HEK293 (cell line): ENCODE results near the gene TRIP11.

ENCODE experiments used
- CTCF ChIA-PET: fragments of 350-600 bp; formaldehyde crosslinking; extraction: SDS; loops from one replicate; lab custom pipeline; 2021; ENCODE audit warnings: antibody characterized with exemption; lab: Yijun Ruan, JAX
- POLR2A ChIA-PET: fragments of 300-600 bp; formaldehyde crosslinking; extraction: SDS; loops from one replicate; lab custom pipeline; 2020; ENCODE audit warnings: antibody characterized with exemption, inconsistent platforms; lab: Yijun Ruan, JAX
- H3K27ac ChIP-seq: fragments of 200-500 bp; sonication (Bioruptor generic); 2 replicates; pipeline ENCODE4 v1.5.1; 2014; ENCODE audit warnings: low read depth, low read length, control low read depth, inconsistent platforms; ENCODE audit errors: extremely low read depth
- H3K36me3 ChIP-seq, 2 experiments: fragments of 200-500 bp in 1 of 2; sonication (Bioruptor generic) in 1 of 2; 1 replicate in 1 of 2; 2 replicates in 1 of 2; pipeline ENCODE4 v1.5.1; 2014 to 2017; ENCODE audit warnings: inconsistent platforms in 2 of 2, low read length in 2 of 2; ENCODE audit not compliant: control insufficient read depth in 2 of 2, insufficient read depth in 1 of 2
- H3K4me1 ChIP-seq: fragments of 200-500 bp; sonication (Bioruptor generic); 2 replicates; pipeline ENCODE4 v1.5.1; 2014; ENCODE audit warnings: mild to moderate bottlenecking, low read length, inconsistent platforms; ENCODE audit not compliant: control insufficient read depth, insufficient read depth
- H3K4me3 ChIP-seq: 2 replicates; pipeline ENCODE4 v1.5.1; 2011; ENCODE audit warnings: low read depth, mild to moderate bottlenecking, control low read depth, low read length, moderate library complexity
- H3K9me3 ChIP-seq: fragments of 200-500 bp; sonication (Bioruptor generic); 2 replicates; pipeline ENCODE4 v1.5.1; 2014; ENCODE audit warnings: low read depth, low read length, inconsistent platforms; ENCODE audit not compliant: control insufficient read depth, insufficient read depth
- EGR2 ChIP-seq: fragments of 450-650 bp; formaldehyde crosslinking; IDR thresholded peaks from 2 replicates; pipeline ENCODE4 v1.5.1; 2016; ENCODE audit warnings: low read depth, missing biosample characterization, missing genetic modification characterization
- GLI4 ChIP-seq: fragments of 450-650 bp; formaldehyde crosslinking; IDR thresholded peaks from 2 replicates; pipeline ENCODE4 v1.5.1; 2016; ENCODE audit warnings: missing biosample characterization, missing genetic modification characterization
- KLF8 ChIP-seq: fragments of 450-650 bp; formaldehyde crosslinking; IDR thresholded peaks from 2 replicates; pipeline ENCODE4 v1.5.1; 2016; ENCODE audit warnings: missing biosample characterization, missing genetic modification characterization
- PRDM1 ChIP-seq: fragments of 450-650 bp; formaldehyde crosslinking; IDR thresholded peaks from 2 replicates; pipeline ENCODE4; 2016; ENCODE audit warnings: missing biosample characterization, missing genetic modification characterization
- PRDM10 ChIP-seq: fragments of 450-650 bp; formaldehyde crosslinking; IDR thresholded peaks from 2 replicates; pipeline ENCODE4 v1.5.1; 2016; ENCODE audit warnings: missing biosample characterization, missing genetic modification characterization
- ZFHX2 ChIP-seq: fragments of 450-650 bp; formaldehyde crosslinking; conservative IDR thresholded peaks from 2 replicates; pipeline ENCODE4 v1.5.1; 2016; ENCODE audit warnings: missing biosample characterization, missing genetic modification characterization
- ZNF223 ChIP-seq: fragments of 450-650 bp; formaldehyde crosslinking; IDR thresholded peaks from 2 replicates; pipeline ENCODE4 v1.5.1; 2016; ENCODE audit warnings: missing biosample characterization, missing genetic modification characterization
- ZNF324 ChIP-seq: fragments of 450-650 bp; formaldehyde crosslinking; IDR thresholded peaks from 2 replicates; pipeline ENCODE4 v1.5.1; 2016; ENCODE audit warnings: missing biosample characterization, missing genetic modification characterization
- ZNF423 ChIP-seq: fragments of 450-650 bp; formaldehyde crosslinking; IDR thresholded peaks from 2 replicates; pipeline ENCODE4 v1.5.1; 2016; ENCODE audit warnings: missing biosample characterization, missing genetic modification characterization
- ZNF433 ChIP-seq: fragments of 450-650 bp; formaldehyde crosslinking; IDR thresholded peaks from 2 replicates; pipeline ENCODE4 v1.5.1; 2016; ENCODE audit warnings: missing biosample characterization, missing genetic modification characterization, low read depth
- ZNF529 ChIP-seq: fragments of 450-650 bp; formaldehyde crosslinking; IDR thresholded peaks from 2 replicates; pipeline ENCODE4 v1.5.1; 2017; ENCODE audit warnings: missing genetic modification characterization, missing biosample characterization; ENCODE audit not compliant: insufficient replicate concordance
- ZNF626 ChIP-seq: fragments of 450-650 bp; sonication (Bioruptor Pico); formaldehyde crosslinking; IDR thresholded peaks from 2 replicates; pipeline ENCODE4 v1.5.1; 2018; ENCODE audit warnings: missing biosample characterization, missing genetic modification characterization, inconsistent platforms
- ZNF629 ChIP-seq: fragments of 450-650 bp; formaldehyde crosslinking; IDR thresholded peaks from 2 replicates; pipeline ENCODE4 v1.5.1; 2017; ENCODE audit warnings: missing biosample characterization, missing genetic modification characterization
- ZNF664 ChIP-seq: fragments of 450-650 bp; formaldehyde crosslinking; IDR thresholded peaks from 2 replicates; pipeline ENCODE4 v1.5.1; 2016; ENCODE audit warnings: missing biosample characterization, missing genetic modification characterization
- ZNF747 ChIP-seq: fragments of 450-650 bp; formaldehyde crosslinking; IDR thresholded peaks from 2 replicates; pipeline ENCODE4 v1.5.1; 2016; ENCODE audit warnings: missing biosample characterization, missing genetic modification characterization
- ZNF776 ChIP-seq: fragments of 450-650 bp; formaldehyde crosslinking; IDR thresholded peaks from 2 replicates; pipeline ENCODE4 v1.5.0; 2017; ENCODE audit warnings: missing biosample characterization, missing genetic modification characterization, borderline replicate concordance
- ZNF777 ChIP-seq: fragments of 450-650 bp; formaldehyde crosslinking; IDR thresholded peaks from 2 replicates; pipeline ENCODE4 v1.5.1; 2017; ENCODE audit warnings: missing biosample characterization, missing genetic modification characterization, borderline replicate concordance
- TF ChIP-seq, protein P1 (sequence below): fragments of 450-650 bp; formaldehyde crosslinking; IDR thresholded peaks from 2 replicates; pipeline ENCODE4 v1.5.1; 2016; ENCODE audit warnings: missing biosample characterization, missing genetic modification characterization, low read depth
- TF ChIP-seq, protein P2 (sequence below): fragments of 450-650 bp; IDR thresholded peaks from 2 replicates; pipeline ENCODE4 v1.5.1; 2018; ENCODE audit warnings: missing biosample characterization, missing genetic modification characterization
- TF ChIP-seq, protein P3 (sequence below): fragments of 450-650 bp; formaldehyde crosslinking; IDR thresholded peaks from 2 replicates; pipeline ENCODE4 v1.5.1; 2016; ENCODE audit warnings: missing biosample characterization, missing genetic modification characterization

TRIP11 gene

DNA sequence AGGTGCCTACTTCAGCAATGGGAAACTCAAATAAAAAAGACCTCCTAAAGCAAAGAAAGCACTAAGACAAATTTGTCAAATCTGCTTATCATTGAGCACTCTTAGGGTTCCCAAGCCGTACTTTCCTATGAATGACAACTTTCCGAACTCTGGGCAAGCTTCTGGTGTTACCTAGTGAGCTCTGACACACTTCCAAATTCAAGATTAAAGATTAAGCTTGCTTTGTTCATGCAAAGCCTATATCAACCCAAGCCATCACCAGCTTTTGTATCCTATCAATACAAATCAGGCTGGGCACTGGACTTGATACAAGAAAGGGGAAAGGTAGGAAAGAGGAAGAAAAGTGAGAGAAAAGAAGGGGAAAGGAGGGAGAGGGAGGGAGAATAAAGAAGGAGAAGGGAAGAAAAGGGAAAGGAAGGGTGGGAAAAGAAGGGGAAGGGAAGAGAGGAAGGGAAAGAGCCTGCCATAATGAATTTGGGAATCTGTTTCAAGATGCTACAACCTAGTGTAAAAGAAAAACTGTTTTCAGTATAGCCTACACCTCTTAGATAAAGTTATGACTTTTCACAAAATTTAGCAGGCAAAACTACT is 68.6 kb downstream of the TRIP11 start:
- POLR2A ChIA-PET = no interaction called here
- peak; percentile 98 for TF ChIP-seq PRDM1
- no peak for TF ChIP-seq ZNF529 (tag by site-specific recombination)
- no peak for TF ChIP-seq ZNF423 (tag by site-specific recombination)
- 0 out of 2 replicates have a peak, but pooled peaks have one; percentile 23 for TF ChIP-seq ZNF776
- no peak for TF ChIP-seq ZNF777
- no peak overlapping the region for H3K4me3 ChIP-seq
- H3K4me1 ChIP-seq = no peaks in the 10 kb centered on the region
- CTCF ChIA-PET = interaction anchor here (0.6 to 1.6 kb wide), 3 partner anchors 24 to 89 kb away, joined by 3 to 4 read pairs (median 3); no protein-coding TSS in a partner anchor
- H3K36me3 ChIP-seq = peaks cover 34 to 39% of the 10 kb centered on the region in 2 experiments
- no peaks in the 10 kb centered on the region for H3K9me3 ChIP-seq
- no peak overlapping the region for H3K27ac ChIP-seq

- H3K4me1 ChIP-seq = no peaks in the 10 kb centered on the region
- CTCF ChIA-PET = interaction anchor here (0.6 kb wide), 1 partner anchor 55 kb away, joined by 3 read pairs; no protein-coding TSS in a partner anchor
- H3K27ac ChIP-seq = no peak overlapping the region
- no peaks in the 10 kb centered on the region for H3K9me3 ChIP-seq
- no peak for TF ChIP-seq PRDM1
- TF ChIP-seq, protein P1, sequence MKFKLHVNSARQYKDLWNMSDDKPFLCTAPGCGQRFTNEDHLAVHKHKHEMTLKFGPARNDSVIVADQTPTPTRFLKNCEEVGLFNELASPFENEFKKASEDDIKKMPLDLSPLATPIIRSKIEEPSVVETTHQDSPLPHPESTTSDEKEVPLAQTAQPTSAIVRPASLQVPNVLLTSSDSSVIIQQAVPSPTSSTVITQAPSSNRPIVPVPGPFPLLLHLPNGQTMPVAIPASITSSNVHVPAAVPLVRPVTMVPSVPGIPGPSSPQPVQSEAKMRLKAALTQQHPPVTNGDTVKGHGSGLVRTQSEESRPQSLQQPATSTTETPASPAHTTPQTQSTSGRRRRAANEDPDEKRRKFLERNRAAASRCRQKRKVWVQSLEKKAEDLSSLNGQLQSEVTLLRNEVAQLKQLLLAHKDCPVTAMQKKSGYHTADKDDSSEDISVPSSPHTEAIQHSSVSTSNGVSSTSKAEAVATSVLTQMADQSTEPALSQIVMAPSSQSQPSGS (tag by site-specific recombination) = no peak
- TF ChIP-seq ZNF626 (tag by site-specific recombination) = no peak
- no peak for TF ChIP-seq ZNF324 (tag by site-specific recombination)
- TF ChIP-seq, protein P2, sequence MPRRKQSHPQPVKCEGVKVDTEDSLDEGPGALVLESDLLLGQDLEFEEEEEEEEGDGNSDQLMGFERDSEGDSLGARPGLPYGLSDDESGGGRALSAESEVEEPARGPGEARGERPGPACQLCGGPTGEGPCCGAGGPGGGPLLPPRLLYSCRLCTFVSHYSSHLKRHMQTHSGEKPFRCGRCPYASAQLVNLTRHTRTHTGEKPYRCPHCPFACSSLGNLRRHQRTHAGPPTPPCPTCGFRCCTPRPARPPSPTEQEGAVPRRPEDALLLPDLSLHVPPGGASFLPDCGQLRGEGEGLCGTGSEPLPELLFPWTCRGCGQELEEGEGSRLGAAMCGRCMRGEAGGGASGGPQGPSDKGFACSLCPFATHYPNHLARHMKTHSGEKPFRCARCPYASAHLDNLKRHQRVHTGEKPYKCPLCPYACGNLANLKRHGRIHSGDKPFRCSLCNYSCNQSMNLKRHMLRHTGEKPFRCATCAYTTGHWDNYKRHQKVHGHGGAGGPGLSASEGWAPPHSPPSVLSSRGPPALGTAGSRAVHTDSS (tag by site-specific recombination) = no peak
- no peak for TF ChIP-seq KLF8
- POLR2A ChIA-PET = no interaction called here
- H3K36me3 ChIP-seq = peaks cover 27 to 31% of the 10 kb centered on the region in 2 experiments
- no peak overlapping the region for H3K4me3 ChIP-seq
Measured at GRCh38 chr14:91968280-91968679, 71.6 kb downstream of the TRIP11 start.

GRCh38 chr14:91964724-91965123 is 75.1 kb downstream of the TRIP11 start:
- no peaks in the 10 kb centered on the region for H3K9me3 ChIP-seq
- no peak overlapping the region for H3K27ac ChIP-seq
- TF ChIP-seq ZNF629 (no peak), ZNF747 (tag by site-specific recombination) (no peak), EGR2 (tag by site-specific recombination) (peak; percentile 95), ZNF433 (tag by site-specific recombination) (no peak), ZFHX2 (tag by site-specific recombination) (peak; percentile 84), GLI4 (no peak)
- TF ChIP-seq, all 188 proteins: peak for 2
- Histone ChIP-seq H3K4me3 (no peak overlapping the region), H3K4me1 (no peaks in the 10 kb centered on the region), H3K36me3 (peaks cover 10 to 18% of the 10 kb centered on the region in 2 experiments)
- POLR2A ChIA-PET = no interaction called here
- CTCF ChIA-PET = no interaction called here

GRCh38 chr14:91964011-91964410 is 75.8 kb downstream of the TRIP11 start:
- no peak overlapping the region for H3K4me3 ChIP-seq
- POLR2A ChIA-PET = no interaction called here

More at GRCh38 chr14:91964011-91964410, 75.8 kb downstream of the TRIP11 start:
- no peaks in the 10 kb centered on the region for H3K4me1 ChIP-seq
- H3K27ac ChIP-seq = no peak overlapping the region
- no peaks in the 10 kb centered on the region for H3K9me3 ChIP-seq
- TF ChIP-seq, protein P3, sequence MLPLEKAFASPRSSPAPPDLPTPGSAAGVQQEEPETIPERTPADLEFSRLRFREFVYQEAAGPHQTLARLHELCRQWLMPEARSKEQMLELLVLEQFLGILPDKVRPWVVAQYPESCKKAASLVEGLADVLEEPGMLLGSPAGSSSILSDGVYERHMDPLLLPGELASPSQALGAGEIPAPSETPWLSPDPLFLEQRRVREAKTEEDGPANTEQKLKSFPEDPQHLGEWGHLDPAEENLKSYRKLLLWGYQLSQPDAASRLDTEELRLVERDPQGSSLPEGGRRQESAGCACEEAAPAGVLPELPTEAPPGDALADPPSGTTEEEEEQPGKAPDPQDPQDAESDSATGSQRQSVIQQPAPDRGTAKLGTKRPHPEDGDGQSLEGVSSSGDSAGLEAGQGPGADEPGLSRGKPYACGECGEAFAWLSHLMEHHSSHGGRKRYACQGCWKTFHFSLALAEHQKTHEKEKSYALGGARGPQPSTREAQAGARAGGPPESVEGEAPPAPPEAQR (tag by site-specific recombination) = no peak
- TF ChIP-seq PRDM10 (no peak), ZNF664 (no peak), ZNF223 (tag by site-specific recombination) (no peak)
- H3K36me3 ChIP-seq = peaks cover 5 to 11% of the 10 kb centered on the region in 2 experiments; a peak in 2 of 3 replicates
- CTCF ChIA-PET = interaction anchor here (0.6 kb wide), 2 partner anchors 38 to 633 kb away, joined by 3 to 7 read pairs; no protein-coding TSS in a partner anchor
